ENCODE results near the gene MCTP1.

GRCh38 chr5:94941122-94941755 is 343.7 kb downstream of the MCTP1 start:
- TF ChIP-seq FOXM1 (IDR thresholded peaks at IDR 0.05; ENCODE audit: borderline replicate concordance, low read depth) (no peak), TAF1 (IDR thresholded peaks at IDR 0.05; ENCODE audit: low read depth) (no peak), MAX (IDR thresholded peaks at IDR 0.05) (no peak), EP300 (IDR thresholded peaks at IDR 0.05; ENCODE audit: borderline replicate concordance) (no peak), NFIC (IDR thresholded peaks at IDR 0.05) (no peak), TCF12 (IDR thresholded peaks at IDR 0.05; ENCODE audit: low read depth) (no peak), RAD21 (IDR thresholded peaks at IDR 0.05; ENCODE audit: low read depth) (no peak), CREB1 (IDR thresholded peaks at IDR 0.05; ENCODE audit: low read depth) (no peak), YY1 (IDR thresholded peaks at IDR 0.05; ENCODE audit: low read depth) (no peak), ZBTB7A (IDR thresholded peaks at IDR 0.05; ENCODE audit: low read depth) (no peak), TEAD4 (IDR thresholded peaks at IDR 0.05) (no peak), EGR1 (IDR thresholded peaks at IDR 0.05) (no peak)
- TF ChIP-seq, protein P1, sequence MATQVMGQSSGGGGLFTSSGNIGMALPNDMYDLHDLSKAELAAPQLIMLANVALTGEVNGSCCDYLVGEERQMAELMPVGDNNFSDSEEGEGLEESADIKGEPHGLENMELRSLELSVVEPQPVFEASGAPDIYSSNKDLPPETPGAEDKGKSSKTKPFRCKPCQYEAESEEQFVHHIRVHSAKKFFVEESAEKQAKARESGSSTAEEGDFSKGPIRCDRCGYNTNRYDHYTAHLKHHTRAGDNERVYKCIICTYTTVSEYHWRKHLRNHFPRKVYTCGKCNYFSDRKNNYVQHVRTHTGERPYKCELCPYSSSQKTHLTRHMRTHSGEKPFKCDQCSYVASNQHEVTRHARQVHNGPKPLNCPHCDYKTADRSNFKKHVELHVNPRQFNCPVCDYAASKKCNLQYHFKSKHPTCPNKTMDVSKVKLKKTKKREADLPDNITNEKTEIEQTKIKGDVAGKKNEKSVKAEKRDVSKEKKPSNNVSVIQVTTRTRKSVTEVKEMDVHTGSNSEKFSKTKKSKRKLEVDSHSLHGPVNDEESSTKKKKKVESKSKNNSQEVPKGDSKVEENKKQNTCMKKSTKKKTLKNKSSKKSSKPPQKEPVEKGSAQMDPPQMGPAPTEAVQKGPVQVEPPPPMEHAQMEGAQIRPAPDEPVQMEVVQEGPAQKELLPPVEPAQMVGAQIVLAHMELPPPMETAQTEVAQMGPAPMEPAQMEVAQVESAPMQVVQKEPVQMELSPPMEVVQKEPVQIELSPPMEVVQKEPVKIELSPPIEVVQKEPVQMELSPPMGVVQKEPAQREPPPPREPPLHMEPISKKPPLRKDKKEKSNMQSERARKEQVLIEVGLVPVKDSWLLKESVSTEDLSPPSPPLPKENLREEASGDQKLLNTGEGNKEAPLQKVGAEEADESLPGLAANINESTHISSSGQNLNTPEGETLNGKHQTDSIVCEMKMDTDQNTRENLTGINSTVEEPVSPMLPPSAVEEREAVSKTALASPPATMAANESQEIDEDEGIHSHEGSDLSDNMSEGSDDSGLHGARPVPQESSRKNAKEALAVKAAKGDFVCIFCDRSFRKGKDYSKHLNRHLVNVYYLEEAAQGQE (IDR thresholded peaks at IDR 0.05; ENCODE audit: low read depth), result no peak
- TF ChIP-seq, protein P2, sequence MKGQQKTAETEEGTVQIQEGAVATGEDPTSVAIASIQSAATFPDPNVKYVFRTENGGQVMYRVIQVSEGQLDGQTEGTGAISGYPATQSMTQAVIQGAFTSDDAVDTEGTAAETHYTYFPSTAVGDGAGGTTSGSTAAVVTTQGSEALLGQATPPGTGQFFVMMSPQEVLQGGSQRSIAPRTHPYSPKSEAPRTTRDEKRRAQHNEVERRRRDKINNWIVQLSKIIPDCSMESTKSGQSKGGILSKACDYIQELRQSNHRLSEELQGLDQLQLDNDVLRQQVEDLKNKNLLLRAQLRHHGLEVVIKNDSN (IDR thresholded peaks at IDR 0.05), result no peak
